DMS79 treated with DMSO at 0.1 percent for 48 hours (cell line): ENCODE measurements around the gene DIAPH2.

ENCODE experiments used
- DNase-seq: peaks from one replicate; lab custom pipeline; 2025; lab: John Stamatoyannopoulos, UW

DIAPH2 gene

GRCh38 chrX:97482666-97483300 lies 798.1 kb downstream of the DIAPH2 start:
- no peak for DNase-seq

DNA sequence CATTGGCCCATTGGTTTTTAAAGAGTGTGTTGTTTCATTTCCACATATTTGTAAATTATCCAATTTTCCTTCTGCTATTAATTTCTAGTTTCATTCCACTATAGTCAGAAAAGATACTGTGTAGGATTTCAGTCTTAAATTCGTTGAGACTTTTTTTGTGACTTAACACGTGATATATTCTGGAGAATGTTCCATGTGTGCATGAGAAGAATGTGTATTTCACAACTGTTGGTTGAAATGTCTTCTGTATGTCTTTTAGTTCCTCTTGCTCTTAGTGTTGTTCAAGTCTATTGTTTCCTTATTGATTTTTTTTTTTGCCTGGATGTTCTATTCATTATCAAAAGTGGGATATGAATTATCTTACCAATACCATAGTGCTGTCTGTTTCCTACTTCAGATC lies 806.0 kb downstream of the DIAPH2 start:
- no peak for DNase-seq

- DNase-seq: no peak
These were observed 810.2 kb downstream of the DIAPH2 start for GRCh38 chrX:97494756-97495372.

GRCh38 chrX:97498093-97498492 lies 813.5 kb downstream of the DIAPH2 start:
- DNase-seq: no peak

DNA sequence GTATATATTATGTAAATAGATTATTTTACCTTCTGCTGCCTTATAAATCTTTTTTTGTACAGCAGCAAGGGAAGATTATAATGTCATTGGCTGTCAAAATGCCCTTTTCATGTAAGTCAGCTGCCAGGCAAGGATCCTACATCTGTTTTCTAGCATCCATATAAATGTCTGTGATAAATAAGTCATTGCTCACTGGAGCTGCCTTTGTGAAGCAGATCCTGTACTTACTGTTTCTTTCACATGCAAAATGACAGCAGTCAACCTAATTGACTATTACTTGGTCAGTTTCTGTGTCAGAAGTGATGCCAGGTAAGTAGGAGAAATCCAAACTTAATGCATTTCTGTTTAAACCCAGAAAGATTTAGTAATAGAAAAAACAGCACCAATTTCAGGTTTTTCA lies 819.8 kb downstream of the DIAPH2 start:
- DNase-seq: no peak

DNA sequence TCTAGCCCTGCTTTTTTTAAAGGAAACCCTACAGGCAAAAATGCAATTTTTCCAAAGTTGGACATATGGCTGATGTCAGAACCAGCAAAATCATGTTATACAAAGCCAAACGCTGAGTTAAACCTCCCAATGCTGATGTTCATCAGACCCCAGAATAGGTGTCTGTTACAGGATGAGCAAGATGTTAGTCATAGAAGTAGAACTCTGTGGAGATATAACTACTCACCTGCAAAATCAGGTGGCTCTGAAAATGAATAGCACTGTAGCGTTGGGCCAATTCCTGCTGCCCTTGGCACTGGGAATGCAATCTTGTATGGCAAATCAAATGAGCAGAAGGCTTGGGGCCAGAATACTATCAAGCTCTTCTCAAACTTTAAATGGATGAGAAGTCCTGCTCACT lies 833.1 kb downstream of the DIAPH2 start:
- no peak for DNase-seq

DNA sequence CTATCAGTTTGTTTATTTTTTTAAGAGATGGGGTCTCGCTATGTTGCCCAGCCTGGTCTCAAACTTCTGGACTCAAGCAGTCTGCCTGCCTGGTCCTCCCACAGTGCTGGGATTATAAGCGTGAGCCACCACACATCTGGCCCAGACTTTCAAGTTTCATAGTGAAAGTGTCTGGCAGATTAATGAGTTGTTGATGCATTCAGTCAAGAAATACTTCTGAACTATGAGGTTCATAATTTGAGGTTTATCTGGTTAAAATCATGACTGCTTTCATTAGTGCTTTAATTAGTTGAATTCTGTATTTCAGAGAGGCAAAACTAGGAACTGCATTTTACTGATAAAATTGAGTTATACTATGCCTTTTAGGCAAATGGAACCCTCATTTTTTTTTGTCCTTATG lies 837.7 kb downstream of the DIAPH2 start:
- DNase-seq: no peak

DNA sequence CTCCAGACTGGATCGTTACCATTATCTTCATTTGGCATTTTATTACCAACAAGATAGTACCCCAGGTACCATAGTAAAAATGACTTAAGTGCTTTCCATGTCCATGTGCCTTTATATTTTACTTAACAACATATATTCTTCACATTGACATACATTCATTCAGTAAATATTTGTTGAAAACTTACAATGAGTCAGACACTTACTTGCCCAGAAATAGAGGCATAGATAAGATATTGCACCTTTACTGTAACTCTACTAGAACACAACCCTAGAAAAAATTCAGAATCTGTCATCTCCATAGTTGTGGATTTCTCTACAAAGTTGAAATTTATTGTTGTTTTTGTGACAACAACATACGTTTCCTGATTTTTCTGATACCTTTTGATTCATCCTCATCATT lies 839.7 kb downstream of the DIAPH2 start:
- DNase-seq: no peak

DNA sequence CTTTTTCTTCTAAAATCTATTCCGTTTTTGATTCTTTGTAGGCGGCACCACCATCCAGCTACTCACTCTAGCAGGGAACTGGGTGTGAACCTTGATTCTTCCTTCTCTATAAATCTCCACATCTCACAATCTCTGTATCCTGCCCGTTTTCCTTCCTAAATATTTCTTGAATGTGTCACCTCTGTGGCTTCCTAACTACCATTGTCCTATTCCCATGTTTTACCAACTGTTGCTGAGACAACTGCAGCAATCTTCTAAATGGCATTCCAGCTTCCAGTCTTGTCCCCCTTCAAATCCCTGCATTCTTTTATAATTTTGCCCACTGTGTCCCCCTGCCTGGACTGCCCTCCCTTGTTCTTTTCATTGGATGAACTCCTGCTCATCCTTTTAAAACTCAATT lies 840.4 kb downstream of the DIAPH2 start:
- no peak for DNase-seq

GRCh38 chrX:97525981-97526380 lies 841.3 kb downstream of the DIAPH2 start:
- DNase-seq: no peak

- no peak for DNase-seq
These were observed 843.1 kb downstream of the DIAPH2 start for GRCh38 chrX:97527725-97528124.

DNA sequence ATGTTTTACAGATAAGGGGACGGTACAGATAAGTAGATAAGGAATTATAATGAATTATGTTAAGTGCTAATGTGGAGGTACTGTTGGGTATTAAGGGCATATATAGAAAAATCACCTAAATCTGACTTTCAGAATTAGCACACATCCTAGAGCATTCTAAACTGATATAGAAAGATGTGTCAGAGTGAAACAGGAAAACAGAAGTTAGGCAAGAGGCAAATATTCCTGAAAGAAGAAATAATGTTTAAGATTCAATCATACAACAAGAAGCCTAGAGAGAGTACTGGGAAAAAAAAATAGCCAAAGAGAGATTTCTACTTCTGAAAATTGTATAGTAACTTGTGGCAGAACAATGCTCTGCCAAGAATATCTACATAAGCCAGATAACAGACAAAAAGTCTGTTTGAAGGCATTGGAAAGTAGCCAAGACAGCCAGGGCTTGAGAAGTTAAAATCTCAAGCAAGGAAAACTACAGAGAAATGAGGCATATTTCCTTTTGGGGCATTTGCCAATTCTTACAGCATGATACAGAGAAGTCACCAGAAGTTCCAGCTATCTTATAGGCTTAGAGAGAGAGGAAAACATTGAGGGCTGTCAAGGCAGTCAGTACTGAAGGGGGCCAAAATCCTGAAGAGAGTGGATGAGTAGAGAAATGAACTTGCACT lies 845.0 kb downstream of the DIAPH2 start:
- DNase-seq: no peak

GRCh38 chrX:97531825-97532224 lies 847.2 kb downstream of the DIAPH2 start:
- no peak for DNase-seq

DNA sequence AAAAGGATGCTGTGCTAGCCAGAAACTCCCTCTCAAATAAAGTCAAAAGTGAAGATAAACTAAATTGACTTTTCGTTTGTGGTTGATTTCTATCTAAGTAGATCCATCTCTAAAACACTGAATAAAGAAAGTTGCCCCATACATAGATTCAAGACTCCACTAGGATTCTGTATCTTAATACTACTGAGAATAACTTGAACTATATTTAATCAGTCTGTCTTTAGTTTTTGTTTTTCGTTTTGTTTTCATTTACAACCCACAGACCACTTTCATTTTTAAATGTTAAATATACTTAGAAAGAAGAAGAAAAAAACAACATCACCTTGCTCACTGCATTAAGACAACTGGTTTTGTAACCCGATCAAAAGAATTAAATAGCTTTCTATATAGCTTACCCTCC lies 854.1 kb downstream of the DIAPH2 start:
- no peak for DNase-seq

- no peak for DNase-seq
These were observed 855.4 kb downstream of the DIAPH2 start for GRCh38 chrX:97539970-97540519.

- no peak for DNase-seq
These were observed 863.4 kb downstream of the DIAPH2 start for GRCh38 chrX:97547877-97548578.

- no peak for DNase-seq
These were observed 867.2 kb downstream of the DIAPH2 start for GRCh38 chrX:97551821-97552220.

DNA sequence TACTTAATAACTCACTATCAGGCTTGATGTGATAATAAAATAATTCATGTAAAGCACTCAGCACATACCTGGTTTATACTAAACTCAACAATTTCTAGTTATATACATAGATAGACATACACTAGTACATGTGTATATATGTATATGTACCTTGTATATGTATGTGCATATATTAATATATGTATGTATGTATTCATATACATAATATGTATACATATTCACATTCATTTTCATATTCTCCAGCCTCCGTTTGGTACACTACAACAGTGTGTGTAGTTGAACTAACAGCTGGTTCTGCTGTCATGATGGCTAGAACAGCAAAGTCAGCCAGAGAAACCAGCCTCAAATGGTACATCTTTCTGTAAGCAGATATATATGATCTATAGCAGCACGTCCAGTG lies 869.2 kb downstream of the DIAPH2 start:
- DNase-seq: no peak

DNA sequence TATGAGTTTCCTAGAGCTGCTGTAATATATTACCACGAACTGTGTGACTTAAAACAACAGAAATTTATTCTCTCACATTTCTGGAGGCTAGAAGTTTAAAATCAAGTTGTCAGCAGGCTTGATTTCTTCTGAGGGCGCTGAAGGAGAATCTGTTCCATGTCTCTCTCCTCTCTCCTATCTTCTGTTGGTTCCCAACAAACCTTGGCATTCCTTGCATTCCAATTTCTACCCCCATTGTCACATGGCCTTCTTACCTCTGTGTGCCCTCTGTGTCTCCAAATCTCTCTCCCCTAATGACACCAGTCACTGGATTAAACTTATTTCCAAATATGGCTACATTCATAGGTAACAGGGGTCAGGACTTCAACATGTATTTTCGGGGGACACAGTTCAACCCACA lies 871.7 kb downstream of the DIAPH2 start:
- no peak for DNase-seq

DNA sequence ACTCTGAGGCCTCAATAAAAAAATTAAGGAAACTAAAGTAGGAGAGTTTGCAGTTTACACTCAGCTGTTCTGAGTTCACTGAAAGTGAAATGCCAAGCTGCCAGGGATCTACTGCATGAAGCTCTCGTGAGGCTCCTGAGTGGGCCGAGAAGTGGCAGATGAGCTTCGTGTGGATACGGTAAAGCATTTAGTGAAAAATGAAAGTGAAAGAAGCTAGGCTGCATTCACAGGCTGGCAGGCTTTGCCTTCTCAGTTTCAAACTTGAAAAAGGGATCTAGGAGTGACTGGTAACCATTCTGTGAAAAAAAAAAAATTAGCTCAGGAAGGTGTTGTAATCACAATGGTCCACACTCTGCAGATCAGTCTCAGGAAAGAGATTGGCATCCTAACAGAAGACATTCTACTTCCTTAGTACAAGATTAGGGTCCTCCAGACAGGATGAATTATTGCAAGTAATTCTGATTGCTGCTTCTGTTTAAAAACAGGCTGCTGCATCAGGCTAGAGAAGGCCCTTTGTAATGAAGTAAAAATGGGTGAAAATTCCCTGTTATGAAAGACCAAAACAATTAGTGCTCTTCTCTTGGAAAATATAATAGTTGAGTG lies 879.0 kb downstream of the DIAPH2 start:
- DNase-seq: no peak

GRCh38 chrX:97564496-97564895 lies 879.9 kb downstream of the DIAPH2 start:
- no peak for DNase-seq

GRCh38 chrX:97587171-97587570 lies 902.5 kb downstream of the DIAPH2 start:
- DNase-seq: no peak
